Astrocyte (in vitro differentiated cells and primary cell): Measurements from ENCODE around the gene SPG21. TPM values are rescaled to one million over a fixed set of nuclear protein-coding genes. Genes with fewer than 3 reads are reported as not detected.
A peak's percentile ranks its signal among the peaks of the same experiment; 100 is the strongest.

Experiments used
- DNase-seq: peaks from one replicate; pipeline ENCODE4 v3.0.0-alpha.2; 2010; ENCODE audit warnings: low read depth
- FAIRE-seq: peaks from 2 replicates; lab custom pipeline; 2011; peaks lifted over from hg19 to GRCh38; lab: Jason Lieb, UNC
- H2AFZ ChIP-seq: 2 replicates; pipeline ENCODE4 v1.6.0; 2012; ENCODE audit warnings: low read depth, low read length, inconsistent platforms
- H3K27ac ChIP-seq: 2 replicates; pipeline ENCODE4 v1.5.1; 2011; ENCODE audit warnings: low read depth, low read length, inconsistent platforms
- H3K27me3 ChIP-seq: 2 replicates; pipeline ENCODE4 v1.6.0; 2011; ENCODE audit warnings: low read length, inconsistent platforms; ENCODE audit not compliant: insufficient read depth
- H3K36me3 ChIP-seq: 2 replicates; pipeline ENCODE4 v1.5.1; 2011; ENCODE audit warnings: low read length, inconsistent platforms; ENCODE audit not compliant: insufficient read depth
- H3K4me1 ChIP-seq: 2 replicates; pipeline ENCODE4 v1.5.1; 2011; ENCODE audit warnings: low read length, inconsistent platforms; ENCODE audit not compliant: insufficient read depth
- H3K4me2 ChIP-seq: 2 replicates; pipeline ENCODE4 v1.6.0; 2012; ENCODE audit warnings: low read length, inconsistent platforms
- H3K4me3 ChIP-seq: 2 replicates; pipeline ENCODE4 v1.5.1; 2011; ENCODE audit warnings: low read depth, mild to moderate bottlenecking, low read length, inconsistent platforms; ENCODE audit not compliant: insufficient read depth
- H3K79me2 ChIP-seq: 2 replicates; pipeline ENCODE4 v1.6.0; 2012; ENCODE audit warnings: mild to moderate bottlenecking, low read length, inconsistent platforms; ENCODE audit not compliant: insufficient read depth
- H3K9ac ChIP-seq: 2 replicates; pipeline ENCODE4 v1.6.0; 2012; ENCODE audit warnings: mild to moderate bottlenecking, low read length, inconsistent platforms
- H3K9me3 ChIP-seq: 2 replicates; pipeline ENCODE4 v1.5.1; 2012; ENCODE audit warnings: low read depth, mild to moderate bottlenecking, low read length, inconsistent platforms; ENCODE audit not compliant: insufficient read depth
- H4K20me1 ChIP-seq: 2 replicates; pipeline ENCODE4 v1.6.0; 2012; ENCODE audit warnings: low read length, inconsistent platforms; ENCODE audit not compliant: insufficient read depth
- H3K27ac Mint-ChIP-seq: one replicate; pipeline ENCODE4 v1.8.0; 2021; ENCODE audit warnings: mild to moderate bottlenecking, mixed read lengths; ENCODE audit not compliant: unreplicated experiment
- H3K27me3 Mint-ChIP-seq: one replicate; pipeline ENCODE4 v1.8.0; 2021; ENCODE audit warnings: low read depth, mixed read lengths; ENCODE audit not compliant: unreplicated experiment
- H3K36me3 Mint-ChIP-seq: one replicate; pipeline ENCODE4 v1.8.0; 2021; ENCODE audit warnings: low read depth, mixed read lengths; ENCODE audit not compliant: unreplicated experiment
- H3K4me1 Mint-ChIP-seq: one replicate; pipeline ENCODE4 v1.8.0; 2021; ENCODE audit warnings: low read depth, mixed read lengths; ENCODE audit not compliant: unreplicated experiment
- H3K4me3 Mint-ChIP-seq: one replicate; pipeline ENCODE4 v1.8.0; 2021; ENCODE audit warnings: mild to moderate bottlenecking, moderate library complexity, mixed read lengths; ENCODE audit not compliant: unreplicated experiment
- H3K9me3 Mint-ChIP-seq: one replicate; pipeline ENCODE4 v1.8.0; 2021; ENCODE audit warnings: mild to moderate bottlenecking, mixed read lengths; ENCODE audit not compliant: unreplicated experiment
- CTCF ChIP-seq: IDR thresholded peaks from 2 replicates; pipeline ENCODE4 v1.5.1; 2011; ENCODE audit warnings: low read depth, mild to moderate bottlenecking, inconsistent platforms, low read length, moderate library complexity; ENCODE audit not compliant: insufficient read depth
- EZH2 ChIP-seq: IDR thresholded peaks from 2 replicates; pipeline ENCODE4 v1.6.1; 2012; ENCODE audit warnings: mild to moderate bottlenecking, low read length, inconsistent platforms; ENCODE audit not compliant: insufficient read depth
- total RNA-seq: library from RNA; stranded (reverse); gene quantifications from 2 replicates; pipeline ENCODE4 v1.2.1, GENCODE V29; 2021

SPG21 gene
- total RNA-seq, 1 donor from 2014 or later: 60.2 TPM

GRCh38 chr15:64942356-64942755 is 47.4 kb downstream of the SPG21 start:
- Histone ChIP-seq H2AFZ (no peak overlapping the region), H3K79me2 (no peaks in the 10 kb centered on the region), H3K4me2 (no peak overlapping the region), H3K4me1 (peaks cover 5% of the 10 kb centered on the region), H3K36me3 (no peaks in the 10 kb centered on the region), H4K20me1 (no peaks in the 10 kb centered on the region), H3K9ac (no peak overlapping the region), H3K9me3 (no peaks in the 10 kb centered on the region), H3K27ac (no peak overlapping the region), H3K4me3 (no peak overlapping the region), H3K27me3 (no peaks in the 10 kb centered on the region)
- Mint-ChIP-seq H3K36me3 (no peaks in the 10 kb centered on the region), H3K27ac (no peak overlapping the region), H3K4me1 (no peaks in the 10 kb centered on the region), H3K27me3 (no peaks in the 10 kb centered on the region), H3K9me3 (no peaks in the 10 kb centered on the region), H3K4me3 (no peak overlapping the region)
- TF ChIP-seq CTCF: no peak
- TF ChIP-seq EZH2: no peak
- DNase-seq: no peak
- FAIRE-seq: no peak

- H3K27me3 Mint-ChIP-seq: no peaks in the 10 kb centered on the region
- H3K9me3 Mint-ChIP-seq: no peaks in the 10 kb centered on the region
- Histone ChIP-seq H3K27me3 (no peaks in the 10 kb centered on the region), H3K27ac (no peak overlapping the region), H3K4me1 (peaks cover 5% of the 10 kb centered on the region), H3K36me3 (no peaks in the 10 kb centered on the region), H3K79me2 (no peaks in the 10 kb centered on the region), H4K20me1 (no peaks in the 10 kb centered on the region), H3K9ac (no peak overlapping the region), H3K9me3 (no peaks in the 10 kb centered on the region), H3K4me3 (no peak overlapping the region), H3K4me2 (peak overlapping the region; percentile 7), H2AFZ (no peak overlapping the region)
- H3K27ac Mint-ChIP-seq: no peak overlapping the region
- no peak overlapping the region for H3K4me3 Mint-ChIP-seq
- FAIRE-seq (no peak), DNase-seq (peak; percentile 68)
- no peaks in the 10 kb centered on the region for H3K4me1 Mint-ChIP-seq
- H3K36me3 Mint-ChIP-seq: no peaks in the 10 kb centered on the region
- TF ChIP-seq CTCF: no peak
- no peak for TF ChIP-seq EZH2
Observed at GRCh38 chr15:64938192-64938591, 51.5 kb downstream of the SPG21 start.

- no peaks in the 10 kb centered on the region for H3K9me3 ChIP-seq
- H4K20me1 ChIP-seq: no peaks in the 10 kb centered on the region
- no peak overlapping the region for H3K4me2 ChIP-seq
- no peak overlapping the region for H3K27ac ChIP-seq
- no peak overlapping the region for H3K27ac Mint-ChIP-seq
- H3K4me3 ChIP-seq: no peak overlapping the region
- H3K4me3 Mint-ChIP-seq: no peak overlapping the region
- no peaks in the 10 kb centered on the region for H3K36me3 Mint-ChIP-seq
- FAIRE-seq: no peak
- no peak overlapping the region for H3K9ac ChIP-seq
- H3K79me2 ChIP-seq: no peaks in the 10 kb centered on the region
- peaks cover 14% of the 10 kb centered on the region for H3K4me1 ChIP-seq
- H3K4me1 Mint-ChIP-seq: peaks cover 3% of the 10 kb centered on the region
- no peak for TF ChIP-seq EZH2
- no peak for TF ChIP-seq CTCF
- no peaks in the 10 kb centered on the region for H3K9me3 Mint-ChIP-seq
- H2AFZ ChIP-seq: no peak overlapping the region
- H3K27me3 ChIP-seq: no peaks in the 10 kb centered on the region
- no peak for DNase-seq
- H3K36me3 ChIP-seq: no peaks in the 10 kb centered on the region
- H3K27me3 Mint-ChIP-seq: no peaks in the 10 kb centered on the region
Observed at GRCh38 chr15:64934023-64934422, 55.7 kb downstream of the SPG21 start.
